ENCODE results near the gene PTPRM.

PTPRM gene

GRCh38 chr18:8121101-8121500 is 554.0 kb downstream of the PTPRM start:
- Histone ChIP-seq H3K27me3 (ENCODE audit: control insufficient read depth, low read length) (no peaks in the 10 kb centered on the region), H3K27ac (ENCODE audit: low read depth, low read length) (no peak overlapping the region), H3K4me1 (ENCODE audit: control insufficient read depth, low read length) (no peaks in the 10 kb centered on the region), H3K36me3 (ENCODE audit: control insufficient read depth, low read length) (no peaks in the 10 kb centered on the region), H3F3A (ENCODE audit: control insufficient read depth, insufficient read depth) (no peaks in the 10 kb centered on the region), H3K79me2 (ENCODE audit: control insufficient read depth, low read length) (no peaks in the 10 kb centered on the region), H4K20me1 (ENCODE audit: control insufficient read depth, insufficient read depth, low read depth, low read length) (no peaks in the 10 kb centered on the region), H3K9me3 (ENCODE audit: control insufficient read depth, insufficient read depth, low read length) (no peaks in the 10 kb centered on the region), H3K4me2 (ENCODE audit: low read length) (no peak overlapping the region), H3K4me3 (ENCODE audit: low read length) (no peak overlapping the region), H3K9me2 (replicated peaks; ENCODE audit: control insufficient read depth, low read length) (no peaks in the 10 kb centered on the region; the same call in 1 of the 2 replicates)
- TF ChIP-seq EZH2phosphoT487 (IDR thresholded peaks at IDR 0.05; ENCODE audit: borderline replicate concordance, low read length) (no peak), CTCF (IDR thresholded peaks at IDR 0.05; ENCODE audit: low read depth, low read length, poor library complexity, severe bottlenecking) (no peak)

GRCh38 chr18:8121942-8122480 is 554.9 kb downstream of the PTPRM start:
- no peaks in the 10 kb centered on the region for H4K20me1 ChIP-seq (ENCODE audit: control insufficient read depth, insufficient read depth, low read depth, low read length)
- TF ChIP-seq CTCF (IDR thresholded peaks at IDR 0.05; ENCODE audit: low read depth, low read length, poor library complexity, severe bottlenecking), result no peak
- no peak for TF ChIP-seq EZH2phosphoT487 (IDR thresholded peaks at IDR 0.05; ENCODE audit: borderline replicate concordance, low read length)
- no peaks in the 10 kb centered on the region for H3K27me3 ChIP-seq (ENCODE audit: control insufficient read depth, low read length)
- no peaks in the 10 kb centered on the region for H3K36me3 ChIP-seq (ENCODE audit: control insufficient read depth, low read length)
- H3K79me2 ChIP-seq (ENCODE audit: control insufficient read depth, low read length), result no peaks in the 10 kb centered on the region
- no peak overlapping the region for H3K4me3 ChIP-seq (ENCODE audit: low read length)
- H3K9me3 ChIP-seq (ENCODE audit: control insufficient read depth, insufficient read depth, low read length), result no peaks in the 10 kb centered on the region
- no peak overlapping the region for H3K27ac ChIP-seq (ENCODE audit: low read depth, low read length)
- no peaks in the 10 kb centered on the region for H3K4me1 ChIP-seq (ENCODE audit: control insufficient read depth, low read length)
- no peak overlapping the region for H3K4me2 ChIP-seq (ENCODE audit: low read length)
- H3K9me2 ChIP-seq (replicated peaks; ENCODE audit: control insufficient read depth, low read length), result no peaks in the 10 kb centered on the region; the same call in 1 of the 2 replicates
- H3F3A ChIP-seq (ENCODE audit: control insufficient read depth, insufficient read depth), result no peaks in the 10 kb centered on the region

- no peak for TF ChIP-seq EZH2phosphoT487 (IDR thresholded peaks at IDR 0.05; ENCODE audit: borderline replicate concordance, low read length)
- TF ChIP-seq CTCF (IDR thresholded peaks at IDR 0.05; ENCODE audit: low read depth, low read length, poor library complexity, severe bottlenecking), result no peak
- H3F3A ChIP-seq (ENCODE audit: control insufficient read depth, insufficient read depth), result no peaks in the 10 kb centered on the region
- H3K36me3 ChIP-seq (ENCODE audit: control insufficient read depth, low read length), result no peaks in the 10 kb centered on the region
- H3K27me3 ChIP-seq (ENCODE audit: control insufficient read depth, low read length), result no peaks in the 10 kb centered on the region
- no peaks in the 10 kb centered on the region for H3K9me3 ChIP-seq (ENCODE audit: control insufficient read depth, insufficient read depth, low read length)
- H3K4me2 ChIP-seq (ENCODE audit: low read length), result no peak overlapping the region
- no peaks in the 10 kb centered on the region for H3K4me1 ChIP-seq (ENCODE audit: control insufficient read depth, low read length)
- no peak overlapping the region for H3K4me3 ChIP-seq (ENCODE audit: low read length)
- H4K20me1 ChIP-seq (ENCODE audit: control insufficient read depth, insufficient read depth, low read depth, low read length), result no peaks in the 10 kb centered on the region
- H3K9me2 ChIP-seq (replicated peaks; ENCODE audit: control insufficient read depth, low read length), result no peaks in the 10 kb centered on the region
- H3K27ac ChIP-seq (ENCODE audit: low read depth, low read length), result no peak overlapping the region
- H3K79me2 ChIP-seq (ENCODE audit: control insufficient read depth, low read length), result no peaks in the 10 kb centered on the region
Observed at GRCh38 chr18:8124232-8125146, 557.4 kb downstream of the PTPRM start.
